Measurements from ENCODE around the gene PAPOLA. TPM values are rescaled to one million over a fixed set of nuclear protein-coding genes. Genes with fewer than 3 reads are reported as not detected.

The PAPOLA gene
- total RNA-seq, 2 experiments from 2014 or later: 99.3 to 197 TPM

- ChIA-PET CTCF (ENCODE audit: unreplicated experiment) (no interaction called here), POLR2A (interaction anchor here (0.6 to 0.9 kb wide), 2 partner anchors 28 to 134 kb away, joined by 3 to 5 read pairs; no protein-coding TSS in a partner anchor)
- Histone ChIP-seq H3K4me1 (ENCODE audit: insufficient read depth, low read length, poor library complexity, severe bottlenecking) (no peaks in the 10 kb centered on the region), H3K36me3 (ENCODE audit: insufficient read depth, low read length) (no peaks in the 10 kb centered on the region), H2AFZ (ENCODE audit: low read length) (no peak overlapping the region), H3K9me2 (ENCODE audit: insufficient read depth, low read length) (no peaks in the 10 kb centered on the region), H3K79me2 (ENCODE audit: insufficient read depth, low read depth, low read length) (no peaks in the 10 kb centered on the region), H3K4me3 (ENCODE audit: low read depth, low read length, poor library complexity, severe bottlenecking) (no peak overlapping the region), H3K27ac (ENCODE audit: low read depth, low read length, poor library complexity, severe bottlenecking) (no peak overlapping the region), H3K4me2 (ENCODE audit: low read length) (no peak overlapping the region), H4K20me1 (ENCODE audit: insufficient read depth, low read length) (no peaks in the 10 kb centered on the region), H3K9me3 (ENCODE audit: low read length) (no peaks in the 10 kb centered on the region)
- intact Hi-C loops (cut with micrococcal nuclease; ENCODE audit: unreplicated experiment): no loop called here
- no TSS peak for BruUV-seq (replicated peaks)
- no peak for DNase-seq (ENCODE audit: low spot score)
- TF ChIP-seq CTCF (conservative IDR thresholded peaks at IDR 0.05; ENCODE audit: low read length) (no peak), EZH2phosphoT487 (IDR thresholded peaks at IDR 0.05; ENCODE audit: borderline replicate concordance, low read depth, low read length) (no peak)
Observed at GRCh38 chr14:96478119-96478518, 24.1 kb upstream of the PAPOLA start.

GRCh38 chr14:96479435-96480146, 22.6 kb upstream of the PAPOLA start:
- BruUV-seq (replicated peaks): no TSS peak
- intact Hi-C loops (cut with micrococcal nuclease; ENCODE audit: unreplicated experiment): no loop called here
- Histone ChIP-seq H3K79me2 (ENCODE audit: insufficient read depth, low read depth, low read length) (no peaks in the 10 kb centered on the region), H3K4me3 (ENCODE audit: low read depth, low read length, poor library complexity, severe bottlenecking) (no peak overlapping the region), H3K36me3 (ENCODE audit: insufficient read depth, low read length) (no peaks in the 10 kb centered on the region), H3K4me1 (ENCODE audit: insufficient read depth, low read length, poor library complexity, severe bottlenecking) (no peaks in the 10 kb centered on the region), H3K4me2 (ENCODE audit: low read length) (no peak overlapping the region), H4K20me1 (ENCODE audit: insufficient read depth, low read length) (no peaks in the 10 kb centered on the region), H3K27ac (ENCODE audit: low read depth, low read length, poor library complexity, severe bottlenecking) (no peak overlapping the region), H3K9me2 (ENCODE audit: insufficient read depth, low read length) (no peaks in the 10 kb centered on the region), H2AFZ (ENCODE audit: low read length) (no peak overlapping the region), H3K9me3 (ENCODE audit: low read length) (no peaks in the 10 kb centered on the region)
- CTCF ChIA-PET (ENCODE audit: unreplicated experiment): no interaction called here
- POLR2A ChIA-PET: interaction anchor here (0.7 kb wide), 1 partner anchor 354 kb away, joined by 3 read pairs; no protein-coding TSS in a partner anchor
- TF ChIP-seq CTCF (conservative IDR thresholded peaks at IDR 0.05; ENCODE audit: low read length) (no peak), EZH2phosphoT487 (IDR thresholded peaks at IDR 0.05; ENCODE audit: borderline replicate concordance, low read depth, low read length) (no peak)
- DNase-seq (ENCODE audit: low spot score): no peak

GRCh38 chr14:96481731-96482314, 20.4 kb upstream of the PAPOLA start:
- ChIA-PET CTCF (ENCODE audit: unreplicated experiment) (no interaction called here), POLR2A (no interaction called here)
- Histone ChIP-seq H3K4me1 (ENCODE audit: insufficient read depth, low read length, poor library complexity, severe bottlenecking) (peaks cover 5% of the 10 kb centered on the region), H3K79me2 (ENCODE audit: insufficient read depth, low read depth, low read length) (no peaks in the 10 kb centered on the region), H4K20me1 (ENCODE audit: insufficient read depth, low read length) (no peaks in the 10 kb centered on the region), H3K4me3 (ENCODE audit: low read depth, low read length, poor library complexity, severe bottlenecking) (no peak overlapping the region), H3K4me2 (ENCODE audit: low read length) (no peak overlapping the region), H3K27ac (ENCODE audit: low read depth, low read length, poor library complexity, severe bottlenecking) (no peak overlapping the region), H3K9me3 (ENCODE audit: low read length) (no peaks in the 10 kb centered on the region), H3K36me3 (ENCODE audit: insufficient read depth, low read length) (no peaks in the 10 kb centered on the region), H2AFZ (ENCODE audit: low read length) (no peak overlapping the region), H3K9me2 (ENCODE audit: insufficient read depth, low read length) (no peaks in the 10 kb centered on the region)
- no peak for DNase-seq (ENCODE audit: low spot score)
- intact Hi-C loops (cut with micrococcal nuclease; ENCODE audit: unreplicated experiment): no loop called here
- no TSS peak for BruUV-seq (replicated peaks)
- no peak for TF ChIP-seq CTCF (conservative IDR thresholded peaks at IDR 0.05; ENCODE audit: low read length)
- TF ChIP-seq EZH2phosphoT487 (IDR thresholded peaks at IDR 0.05; ENCODE audit: borderline replicate concordance, low read depth, low read length): no peak
